ENCODE measurements around the gene TOLLIP. TPM values are rescaled to one million over a fixed set of nuclear protein-coding genes. Genes with fewer than 3 reads are reported as not detected.

Gene TOLLIP
- total RNA-seq, 2 donors from 2014 or later, result 32.9 to 34.1 TPM

GRCh38 chr11:1339066-1339675, 29.7 kb upstream of the TOLLIP start:
- Mint-ChIP-seq H3K27ac (no peak overlapping the region), H3K27me3 (ENCODE audit: low read depth) (peaks cover 11% of the 10 kb centered on the region), H3K4me1 (ENCODE audit: low read depth) (peaks cover 19% of the 10 kb centered on the region), H3K4me3 (no peak overlapping the region), H3K36me3 (ENCODE audit: insufficient read depth in 2 of 2) (peaks cover 3 to 12% of the 10 kb centered on the region in 2 donors), H3K9me3 (peaks cover 3% of the 10 kb centered on the region in 2 donors)
- DNase-seq (no peak), ATAC-seq (replicated peaks in 1 of 2) (no peak)

GRCh38 chr11:1338201-1339065, 29.0 kb upstream of the TOLLIP start:
- ATAC-seq (replicated peaks in 1 of 2), result no peak
- DNase-seq, result no peak
- no peak overlapping the region for H3K27ac Mint-ChIP-seq
- H3K36me3 Mint-ChIP-seq (ENCODE audit: insufficient read depth in 2 of 2), result peaks cover 3 to 12% of the 10 kb centered on the region in 2 donors
- H3K27me3 Mint-ChIP-seq (ENCODE audit: low read depth), result peaks cover 11% of the 10 kb centered on the region
- H3K9me3 Mint-ChIP-seq, result peaks cover 3% of the 10 kb centered on the region in 2 donors
- peaks cover 19% of the 10 kb centered on the region for H3K4me1 Mint-ChIP-seq (ENCODE audit: low read depth)
- peak overlapping the region; percentile 62 to 75 for H3K4me3 Mint-ChIP-seq

DNA sequence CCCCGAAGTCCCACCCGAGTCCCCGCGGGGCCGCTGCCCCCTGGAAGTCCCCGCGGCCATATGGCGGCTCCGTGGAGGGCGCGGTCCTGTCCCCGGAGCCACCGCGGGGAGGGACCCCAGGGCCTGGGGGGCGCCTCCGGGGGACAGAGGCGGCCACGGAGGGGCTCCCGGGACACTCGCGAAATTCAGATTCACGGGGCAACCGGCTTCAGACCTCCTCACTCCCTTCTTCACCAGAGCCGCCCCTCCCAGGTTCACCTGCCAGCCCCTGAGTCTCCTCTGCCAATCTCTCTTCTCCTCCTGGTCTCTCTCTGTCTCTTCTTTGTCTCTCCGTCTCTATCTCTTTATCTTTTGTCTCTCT, 28.2 kb upstream of the TOLLIP start:
- DNase-seq, result no peak
- peaks cover 19% of the 10 kb centered on the region for H3K4me1 Mint-ChIP-seq (ENCODE audit: low read depth)
- peaks cover 3% of the 10 kb centered on the region in 2 donors for H3K9me3 Mint-ChIP-seq
- ATAC-seq (replicated peaks in 1 of 2), result no peak
- peak overlapping the region; percentile 62 to 75 for H3K4me3 Mint-ChIP-seq
- H3K27ac Mint-ChIP-seq, result peak overlapping the region; percentile 5
- H3K27me3 Mint-ChIP-seq (ENCODE audit: low read depth), result peaks cover 11% of the 10 kb centered on the region
- peaks cover 3 to 12% of the 10 kb centered on the region in 2 donors for H3K36me3 Mint-ChIP-seq (ENCODE audit: insufficient read depth in 2 of 2)

- H3K9me3 Mint-ChIP-seq, result peaks cover 3% of the 10 kb centered on the region in 2 donors
- peaks cover 3 to 12% of the 10 kb centered on the region in 2 donors for H3K36me3 Mint-ChIP-seq (ENCODE audit: insufficient read depth in 2 of 2)
- peak; percentile 75 to 80 for ATAC-seq (replicated peaks in 1 of 2)
- peaks cover 19% of the 10 kb centered on the region for H3K4me1 Mint-ChIP-seq (ENCODE audit: low read depth)
- no peak overlapping the region for H3K4me3 Mint-ChIP-seq
- peak; percentile 45 to 49 for DNase-seq
- peaks cover 11% of the 10 kb centered on the region for H3K27me3 Mint-ChIP-seq (ENCODE audit: low read depth)
- no peak overlapping the region for H3K27ac Mint-ChIP-seq
These were observed 27.6 kb upstream of the TOLLIP start for GRCh38 chr11:1336836-1337646.

GRCh38 chr11:1335811-1336761, 26.7 kb upstream of the TOLLIP start:
- H3K36me3 Mint-ChIP-seq (ENCODE audit: insufficient read depth in 2 of 2), result peaks cover 3 to 12% of the 10 kb centered on the region in 2 donors

GRCh38 chr11:1335264-1335810, 25.9 kb upstream of the TOLLIP start:
- DNase-seq (no peak), ATAC-seq (replicated peaks in 1 of 2) (no peak)
- peaks cover 3 to 12% of the 10 kb centered on the region in 2 donors for H3K36me3 Mint-ChIP-seq (ENCODE audit: insufficient read depth in 2 of 2)
- peaks cover 3% of the 10 kb centered on the region in 2 donors for H3K9me3 Mint-ChIP-seq
- peak overlapping the region; percentile 77 to 82 for H3K4me3 Mint-ChIP-seq
- H3K27ac Mint-ChIP-seq, result no peak overlapping the region
- peaks cover 25% of the 10 kb centered on the region for H3K4me1 Mint-ChIP-seq (ENCODE audit: low read depth)
- peaks cover 11% of the 10 kb centered on the region for H3K27me3 Mint-ChIP-seq (ENCODE audit: low read depth)

More at GRCh38 chr11:1335811-1336761, 26.7 kb upstream of the TOLLIP start:
- peak; percentile 62 to 69 for DNase-seq
- peaks cover 20% of the 10 kb centered on the region for H3K4me1 Mint-ChIP-seq (ENCODE audit: low read depth)
- peak; percentile 75 to 76 for ATAC-seq (replicated peaks in 1 of 2)
- H3K27ac Mint-ChIP-seq, result no peak overlapping the region
- peaks cover 11% of the 10 kb centered on the region for H3K27me3 Mint-ChIP-seq (ENCODE audit: low read depth)
- peaks cover 3% of the 10 kb centered on the region in 2 donors for H3K9me3 Mint-ChIP-seq
- H3K4me3 Mint-ChIP-seq, result peak overlapping the region; percentile 77 to 82

- H3K4me3 Mint-ChIP-seq, result no peak overlapping the region
- ATAC-seq (replicated peaks in 1 of 2) (no peak), DNase-seq (no peak)
- peaks cover 25% of the 10 kb centered on the region for H3K4me1 Mint-ChIP-seq (ENCODE audit: low read depth)
- H3K27ac Mint-ChIP-seq, result no peak overlapping the region
- peaks cover 3 to 12% of the 10 kb centered on the region in 2 donors for H3K36me3 Mint-ChIP-seq (ENCODE audit: insufficient read depth in 2 of 2)
- H3K27me3 Mint-ChIP-seq (ENCODE audit: low read depth), result peaks cover 11% of the 10 kb centered on the region
- H3K9me3 Mint-ChIP-seq, result peaks cover 3% of the 10 kb centered on the region in 2 donors
These were observed 24.4 kb upstream of the TOLLIP start for GRCh38 chr11:1333860-1334259.

DNA sequence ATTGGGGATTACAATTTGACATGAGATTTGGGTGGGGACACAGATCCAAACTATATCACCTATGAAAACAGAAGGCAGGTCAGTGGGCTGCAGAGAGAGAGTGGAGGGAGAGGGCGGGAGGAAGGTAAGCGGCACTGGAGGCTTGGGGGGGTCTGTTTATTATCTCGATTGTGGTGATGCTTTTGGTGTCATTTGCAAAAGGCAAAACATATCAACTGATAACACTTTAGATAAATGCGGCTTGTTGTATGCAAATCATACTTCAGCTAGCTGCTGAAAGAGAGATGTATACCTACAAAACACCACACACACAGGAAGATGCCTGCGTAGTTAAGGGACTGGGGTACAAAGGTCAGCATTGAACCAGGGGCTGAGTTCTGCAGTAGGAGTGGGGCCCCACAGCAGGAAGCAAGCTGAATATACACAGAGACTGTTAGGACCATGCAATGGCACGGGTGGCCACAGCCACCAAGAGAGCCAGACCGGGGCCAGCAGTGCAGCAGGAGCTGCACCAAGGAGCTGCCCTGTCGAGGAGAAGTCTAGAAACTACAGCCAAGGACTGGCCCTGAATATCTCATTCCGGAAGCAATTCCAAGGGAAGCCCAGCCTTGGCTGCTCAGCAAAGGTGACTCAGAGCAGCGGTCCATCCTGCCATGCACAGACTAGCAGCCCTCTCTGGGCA, 23.8 kb upstream of the TOLLIP start:
- H3K4me3 Mint-ChIP-seq, result no peak overlapping the region
- ATAC-seq (replicated peaks in 1 of 2) (no peak), DNase-seq (no peak)
- peaks cover 5 to 15% of the 10 kb centered on the region in 2 donors for H3K36me3 Mint-ChIP-seq (ENCODE audit: insufficient read depth in 2 of 2)
- peaks cover 5% of the 10 kb centered on the region in 2 donors for H3K9me3 Mint-ChIP-seq
- H3K27me3 Mint-ChIP-seq (ENCODE audit: low read depth), result peaks cover 8% of the 10 kb centered on the region
- H3K4me1 Mint-ChIP-seq (ENCODE audit: low read depth), result peaks cover 25% of the 10 kb centered on the region
- H3K27ac Mint-ChIP-seq, result no peak overlapping the region

DNA sequence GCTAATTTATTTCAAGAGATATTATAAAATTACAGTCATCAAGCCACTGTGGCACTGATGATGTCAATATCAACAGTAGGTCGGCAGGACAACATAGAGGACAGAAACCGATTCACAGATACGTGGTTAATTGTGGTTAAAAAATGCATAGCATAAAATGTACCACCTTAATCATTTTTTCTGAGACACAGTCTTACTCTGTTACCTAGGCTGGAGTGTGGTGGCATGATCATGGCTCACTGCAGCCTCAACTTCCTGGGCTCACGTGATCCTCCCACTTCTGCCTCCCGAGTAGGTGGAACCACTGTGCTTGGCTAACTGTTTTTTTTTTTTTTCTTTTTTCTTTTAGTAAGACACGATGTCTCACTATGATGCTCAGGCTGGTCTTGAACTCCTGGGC, 21.0 kb upstream of the TOLLIP start:
- ATAC-seq (replicated peaks in 1 of 2) (peak; percentile 67 to 69), DNase-seq (peak in 1 of 2 donors; percentile 37)
- H3K4me3 Mint-ChIP-seq, result no peak overlapping the region
- peaks cover 8 to 9% of the 10 kb centered on the region in 2 donors for H3K9me3 Mint-ChIP-seq
- peaks cover 11 to 23% of the 10 kb centered on the region in 2 donors for H3K36me3 Mint-ChIP-seq (ENCODE audit: insufficient read depth in 2 of 2)
- H3K27ac Mint-ChIP-seq, result no peak overlapping the region
- H3K27me3 Mint-ChIP-seq (ENCODE audit: low read depth), result no peaks in the 10 kb centered on the region
- peaks cover 21% of the 10 kb centered on the region for H3K4me1 Mint-ChIP-seq (ENCODE audit: low read depth)

GRCh38 chr11:1327064-1327460, 17.6 kb upstream of the TOLLIP start:
- H3K36me3 Mint-ChIP-seq (ENCODE audit: insufficient read depth in 2 of 2), result peaks cover 11 to 18% of the 10 kb centered on the region in 2 donors
- peak overlapping the region in 1 of 2 donors; percentile 15 for H3K4me3 Mint-ChIP-seq
- peaks cover 8 to 9% of the 10 kb centered on the region in 2 donors for H3K9me3 Mint-ChIP-seq
- DNase-seq (no peak), ATAC-seq (replicated peaks in 1 of 2) (no peak)
- no peak overlapping the region for H3K27ac Mint-ChIP-seq
- peaks cover 15% of the 10 kb centered on the region for H3K27me3 Mint-ChIP-seq (ENCODE audit: low read depth)
- H3K4me1 Mint-ChIP-seq (ENCODE audit: low read depth), result peaks cover 24% of the 10 kb centered on the region

GRCh38 chr11:1326435-1327063, 17.1 kb upstream of the TOLLIP start:
- DNase-seq, result no peak
- Mint-ChIP-seq H3K4me3 (peak overlapping the region in 1 of 2 donors; percentile 15), H3K4me1 (ENCODE audit: low read depth) (peaks cover 29% of the 10 kb centered on the region), H3K27me3 (ENCODE audit: low read depth) (peaks cover 15% of the 10 kb centered on the region), H3K27ac (no peak overlapping the region), H3K9me3 (peaks cover 8 to 11% of the 10 kb centered on the region in 2 donors), H3K36me3 (ENCODE audit: insufficient read depth in 2 of 2) (peaks cover 11 to 18% of the 10 kb centered on the region in 2 donors)
- ATAC-seq (replicated peaks in 1 of 2), result no peak
